GM15510 (cell line): ENCODE results near the gene DOK1.

Source experiments
- POLR2A ChIP-seq: IDR thresholded peaks from 3 replicates; pipeline ENCODE4 v1.6.1; 2011; ENCODE audit warnings: borderline replicate concordance; ENCODE audit not compliant: insufficient read length; ENCODE audit errors: extremely low read depth

Gene DOK1

GRCh38 chr2:74569686-74570085 is 15.2 kb downstream of the DOK1 start:
- TF ChIP-seq POLR2A: no peak

- TF ChIP-seq POLR2A: no peak
Measured at GRCh38 chr2:74571058-74571457, 16.5 kb downstream of the DOK1 start.

GRCh38 chr2:74572178-74572925 is 17.8 kb downstream of the DOK1 start:
- no peak for TF ChIP-seq POLR2A

GRCh38 chr2:74573747-74574562 is 19.4 kb downstream of the DOK1 start:
- peak; percentile 26 for TF ChIP-seq POLR2A

GRCh38 chr2:74575320-74575719 is 20.8 kb downstream of the DOK1 start:
- no peak for TF ChIP-seq POLR2A

- no peak for TF ChIP-seq POLR2A
Measured at GRCh38 chr2:74576211-74576862, 21.8 kb downstream of the DOK1 start.

- TF ChIP-seq POLR2A: no peak
Measured at GRCh38 chr2:74576863-74577229, 22.3 kb downstream of the DOK1 start.

- peak; percentile 18 for TF ChIP-seq POLR2A
Measured at GRCh38 chr2:74577448-74577847, 22.9 kb downstream of the DOK1 start.

- no peak for TF ChIP-seq POLR2A
Measured at GRCh38 chr2:74578408-74578807, 23.9 kb downstream of the DOK1 start.

GRCh38 chr2:74581463-74581862 is 26.9 kb downstream of the DOK1 start:
- no peak for TF ChIP-seq POLR2A

- no peak for TF ChIP-seq POLR2A
Measured at GRCh38 chr2:74582184-74582583, 27.7 kb downstream of the DOK1 start.

GRCh38 chr2:74583504-74583903 is 29.0 kb downstream of the DOK1 start:
- TF ChIP-seq POLR2A: no peak

- TF ChIP-seq POLR2A: no peak
Measured at GRCh38 chr2:74584088-74584645, 29.6 kb downstream of the DOK1 start.

GRCh38 chr2:74585406-74586185 is 31.1 kb downstream of the DOK1 start:
- TF ChIP-seq POLR2A: no peak
